HG02623 (cell line): Measurements from ENCODE around the gene LPP.
"Not testable (repeated sequence)": the region's sequence is repeated elsewhere in the genome, so short reads cannot be mapped to it uniquely, and the experiment has no call there.

Source experiments
- ATAC-seq: cut with Tn5 transposase; IDR thresholded peaks from one replicate; pipeline ENCODE4 v1.9.1; 2021; ENCODE audit warnings: moderate library complexity; ENCODE audit not compliant: unreplicated experiment

Gene LPP, protein sequence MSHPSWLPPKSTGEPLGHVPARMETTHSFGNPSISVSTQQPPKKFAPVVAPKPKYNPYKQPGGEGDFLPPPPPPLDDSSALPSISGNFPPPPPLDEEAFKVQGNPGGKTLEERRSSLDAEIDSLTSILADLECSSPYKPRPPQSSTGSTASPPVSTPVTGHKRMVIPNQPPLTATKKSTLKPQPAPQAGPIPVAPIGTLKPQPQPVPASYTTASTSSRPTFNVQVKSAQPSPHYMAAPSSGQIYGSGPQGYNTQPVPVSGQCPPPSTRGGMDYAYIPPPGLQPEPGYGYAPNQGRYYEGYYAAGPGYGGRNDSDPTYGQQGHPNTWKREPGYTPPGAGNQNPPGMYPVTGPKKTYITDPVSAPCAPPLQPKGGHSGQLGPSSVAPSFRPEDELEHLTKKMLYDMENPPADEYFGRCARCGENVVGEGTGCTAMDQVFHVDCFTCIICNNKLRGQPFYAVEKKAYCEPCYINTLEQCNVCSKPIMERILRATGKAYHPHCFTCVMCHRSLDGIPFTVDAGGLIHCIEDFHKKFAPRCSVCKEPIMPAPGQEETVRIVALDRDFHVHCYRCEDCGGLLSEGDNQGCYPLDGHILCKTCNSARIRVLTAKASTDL

DNA sequence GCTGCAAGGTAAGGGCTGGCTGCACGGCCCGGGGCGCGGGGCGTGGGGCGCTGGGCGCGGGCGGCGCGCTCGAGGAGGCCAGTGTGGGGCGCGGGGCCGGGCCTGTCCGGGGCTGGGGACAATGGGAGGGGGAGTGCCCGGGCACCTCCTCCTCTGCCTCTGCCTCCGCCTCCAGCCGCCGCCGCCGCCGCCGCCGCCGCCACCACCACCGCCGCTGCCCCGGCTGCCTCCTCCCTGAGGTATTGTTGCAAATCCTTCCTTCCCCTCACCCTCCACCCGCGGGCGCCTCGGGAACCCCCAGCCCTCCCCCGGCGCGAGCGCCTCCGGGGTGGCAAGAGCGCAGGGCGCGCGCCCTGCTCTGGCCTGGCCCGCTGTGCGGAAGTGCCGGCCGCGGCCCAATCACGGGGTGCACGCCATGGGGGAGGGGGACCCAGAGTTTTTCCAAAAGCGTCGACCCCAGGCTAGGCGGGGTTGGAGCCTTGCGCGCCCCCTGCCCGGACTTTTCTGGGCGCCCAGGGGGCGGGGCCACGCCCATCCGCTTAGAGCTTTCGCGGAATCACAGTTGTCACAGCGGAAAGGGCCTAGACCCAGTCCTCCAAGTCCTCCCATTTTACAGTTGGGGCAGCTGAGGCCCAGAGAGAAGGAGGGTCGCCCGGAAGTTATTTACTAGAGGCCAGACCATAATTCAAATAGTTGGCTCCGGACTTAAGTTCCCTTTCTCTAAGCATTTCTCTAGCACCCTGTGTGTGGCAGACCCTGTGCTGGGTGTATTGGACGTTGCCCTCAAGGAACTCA is at the start of gene LPP:
Gene LPP (plus strand): TSS at position 144 of the 795 bp plus-strand sequence. CDS start 251,964 bp downstream, outside the sequence.
- ATAC-seq = peak; percentile 71

DNA sequence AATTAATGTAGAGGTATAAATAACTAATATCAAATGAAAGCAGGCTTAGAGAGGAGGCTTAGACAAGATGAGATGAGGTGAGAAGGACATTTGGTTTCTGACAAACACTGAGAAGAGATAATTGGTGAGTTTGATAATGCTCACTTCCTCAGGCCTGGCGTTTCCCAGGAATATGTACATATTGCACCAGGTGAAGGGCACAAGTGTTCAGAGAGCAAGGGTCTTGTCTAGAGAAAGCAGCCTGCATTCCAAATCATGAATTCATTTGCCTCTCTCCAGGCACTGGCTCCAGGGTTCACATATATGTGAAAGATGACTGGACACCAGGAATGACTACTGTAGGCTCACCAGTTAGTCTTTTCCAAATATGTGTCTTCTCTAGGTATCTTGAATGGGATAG is 48.0 kb upstream of the LPP start:
- no peak for ATAC-seq

DNA sequence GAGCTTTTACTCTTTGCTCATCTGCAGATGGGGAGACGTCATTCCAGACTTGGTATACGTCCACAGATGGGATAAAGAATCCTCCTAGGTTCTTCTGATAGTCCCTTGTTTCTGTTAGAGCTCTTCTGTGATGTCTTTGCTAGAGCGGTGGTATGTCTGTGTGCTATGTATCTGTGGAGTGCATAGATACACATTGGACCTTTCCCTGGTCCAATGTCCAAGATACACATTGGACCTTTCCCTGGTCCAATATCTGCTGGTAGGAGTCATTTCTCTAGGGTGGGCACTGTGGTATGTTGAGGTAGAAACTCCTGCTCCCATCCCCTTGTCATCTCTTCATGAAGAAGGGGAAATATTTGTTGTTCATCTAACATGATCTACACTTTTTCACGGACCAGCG is 47.5 kb upstream of the LPP start:
- ATAC-seq = no peak

DNA sequence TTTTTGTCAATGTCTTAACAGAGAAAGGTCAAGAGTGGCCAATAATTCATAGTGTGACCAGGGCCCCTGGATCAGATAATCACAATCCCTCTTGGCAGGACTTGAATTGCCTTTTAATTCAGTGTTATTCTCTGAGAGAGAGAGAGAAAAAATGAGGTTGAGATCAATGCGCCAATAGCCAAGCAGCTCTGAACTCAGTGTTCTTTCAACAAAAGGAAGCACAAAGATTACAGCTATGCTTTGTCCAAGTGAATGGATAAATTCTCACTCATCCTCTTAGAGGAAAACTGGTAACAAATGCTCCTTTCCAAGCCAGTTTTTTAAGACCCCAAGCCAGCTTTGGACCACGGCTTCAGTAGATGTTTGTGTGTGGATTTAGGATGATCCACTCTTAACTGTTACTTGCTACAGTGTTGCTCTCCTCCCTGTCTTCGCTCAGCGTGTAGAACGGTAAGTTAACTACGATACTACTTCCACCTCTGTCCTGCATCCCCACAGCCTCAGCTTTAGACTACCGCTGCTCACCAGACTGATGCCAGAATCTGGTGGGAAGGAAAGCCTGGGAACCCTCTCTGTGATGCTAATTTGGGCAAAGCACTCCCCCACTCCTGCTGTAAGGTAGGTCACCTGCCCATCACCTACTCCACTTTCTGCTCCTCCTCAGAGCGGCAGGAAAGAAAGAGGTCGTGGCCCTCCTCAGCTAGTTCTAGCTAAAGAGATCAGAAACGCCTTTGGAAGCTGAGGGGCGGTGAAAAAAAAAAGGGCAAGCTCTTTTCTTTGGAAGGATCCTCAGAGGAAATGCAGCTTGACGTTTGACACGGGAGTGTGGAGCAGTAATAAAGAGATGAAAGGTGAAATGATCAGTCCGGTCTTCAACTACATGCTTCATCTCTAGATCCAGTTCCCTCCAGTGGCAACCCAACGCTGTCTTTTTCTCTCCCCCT is 46.8 kb upstream of the LPP start:
- ATAC-seq = no peak

DNA sequence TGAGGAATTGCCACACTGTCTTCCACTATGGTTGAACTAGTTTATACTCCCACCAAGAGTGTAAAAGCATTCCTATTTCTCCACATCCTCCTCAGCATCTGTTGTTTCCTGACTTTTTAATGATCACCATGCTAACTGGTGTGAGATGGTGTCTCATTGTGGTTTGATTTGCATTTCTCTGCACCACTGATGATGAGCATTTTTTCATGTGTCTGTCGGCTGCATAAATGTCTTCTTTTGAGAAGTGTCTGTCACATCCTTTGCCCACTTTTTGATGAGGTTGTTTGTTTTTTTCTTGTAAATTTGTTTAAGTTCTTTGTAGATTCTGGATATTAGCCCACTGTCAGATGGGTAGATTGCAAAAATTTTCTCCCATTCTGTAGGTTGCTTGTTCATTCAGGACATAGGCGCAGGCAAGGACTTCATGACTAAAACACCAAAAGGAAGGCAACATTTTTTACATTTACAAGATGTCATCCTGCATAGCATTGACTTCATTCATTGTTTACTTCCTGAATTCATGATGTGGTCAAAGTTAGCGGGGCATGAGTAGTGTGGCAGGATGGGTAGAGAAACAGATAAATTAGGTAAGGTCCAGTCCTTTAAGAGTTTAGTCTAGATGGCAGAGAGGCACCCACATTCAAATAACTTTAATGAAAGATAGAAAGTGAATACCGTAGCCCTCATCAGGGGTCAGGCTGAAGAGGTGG is 45.1 kb upstream of the LPP start:
- ATAC-seq = no peak

DNA sequence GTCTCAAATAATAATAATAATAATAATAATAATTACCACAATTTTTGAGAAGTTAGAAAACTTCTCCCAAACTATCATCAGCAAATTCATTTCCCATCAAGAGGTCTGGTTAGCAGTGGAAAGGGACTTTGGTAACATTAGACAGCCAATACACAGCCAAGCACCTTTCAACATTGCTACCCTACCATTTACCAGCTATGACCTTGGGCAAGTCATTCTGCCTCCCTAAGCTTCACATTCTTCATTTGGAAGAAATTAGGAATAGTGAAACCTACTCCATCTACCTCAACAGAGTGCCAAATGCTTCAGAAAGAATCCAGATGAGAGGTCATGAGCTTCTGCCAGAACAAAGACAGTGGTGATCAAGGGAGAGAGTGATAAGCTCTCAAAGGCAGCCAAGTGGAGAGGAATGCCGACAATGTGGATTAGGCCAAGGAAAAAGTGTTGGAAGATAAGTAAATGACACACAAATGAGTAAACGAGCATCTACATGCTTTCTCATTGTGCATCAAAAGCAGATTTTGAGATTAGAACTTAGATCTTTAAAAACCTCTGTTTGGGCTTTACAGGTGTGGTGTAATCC is 42.9 kb upstream of the LPP start:
- ATAC-seq = no peak

DNA sequence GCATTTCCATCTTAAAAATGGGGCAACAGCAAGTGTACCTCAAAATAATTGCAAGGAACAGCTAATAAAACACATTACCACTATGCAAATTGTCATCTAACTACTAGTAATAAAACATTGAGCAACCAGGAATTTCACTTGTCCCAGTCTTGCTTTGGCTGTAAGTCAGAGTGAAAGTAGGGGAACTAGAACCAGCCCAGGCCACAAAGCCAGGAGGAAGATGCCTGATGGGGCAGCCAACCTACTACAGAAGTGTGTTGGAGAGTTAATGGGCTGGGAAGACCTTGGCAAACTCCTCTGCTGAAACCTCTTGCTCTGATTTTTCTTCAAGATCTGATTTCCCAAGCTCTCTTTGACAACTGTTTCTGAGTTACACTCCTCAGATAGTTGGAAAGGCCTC is 40.2 kb upstream of the LPP start:
- no peak for ATAC-seq

DNA sequence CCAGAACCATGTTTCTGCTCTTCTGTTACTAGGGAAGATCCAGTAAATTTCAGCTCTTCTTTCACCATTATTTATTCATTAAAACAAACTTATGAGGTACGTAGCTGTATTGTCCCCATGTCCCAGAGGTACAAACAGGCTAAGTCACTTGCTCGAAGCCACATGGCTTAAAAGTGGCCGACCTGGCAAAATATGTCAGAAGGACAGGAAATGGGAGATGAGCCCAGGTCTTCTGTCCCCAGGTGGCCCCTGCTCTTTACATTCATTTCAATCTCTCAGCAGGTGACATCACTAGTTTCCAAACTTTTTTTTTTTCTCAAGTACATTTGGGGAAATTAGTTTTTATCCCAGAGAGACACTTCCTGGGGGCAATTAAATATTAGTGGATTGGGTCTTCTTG is 34.1 kb upstream of the LPP start:
- no peak for ATAC-seq

DNA sequence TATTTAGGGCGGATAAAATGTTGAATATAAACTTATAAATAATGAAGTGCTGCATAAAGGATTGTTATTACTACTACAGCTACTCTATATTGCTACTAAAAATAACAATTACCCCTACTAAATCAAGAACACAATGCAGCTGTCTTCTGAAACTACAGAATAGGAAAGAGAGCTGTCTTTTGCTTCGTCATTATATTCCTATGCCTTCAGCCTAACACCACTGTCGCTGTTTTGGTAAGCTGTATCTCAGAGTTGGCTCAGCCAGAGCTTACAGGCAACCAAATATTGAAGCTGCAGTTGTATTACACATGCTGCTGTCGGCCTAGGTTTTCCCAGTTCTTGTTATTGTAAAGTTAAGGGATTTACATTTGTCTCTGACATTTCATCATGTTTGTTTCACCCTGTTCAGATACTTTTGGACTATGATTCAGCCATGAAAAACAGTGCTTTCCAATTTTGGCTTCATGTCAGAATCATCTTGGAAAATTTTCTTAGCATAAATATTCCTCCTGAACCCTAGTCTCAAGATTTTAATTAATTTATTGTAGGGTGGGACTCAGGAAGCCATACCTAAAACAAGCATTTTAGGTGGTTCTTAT is 31.3 kb upstream of the LPP start:
- ATAC-seq = no peak

DNA sequence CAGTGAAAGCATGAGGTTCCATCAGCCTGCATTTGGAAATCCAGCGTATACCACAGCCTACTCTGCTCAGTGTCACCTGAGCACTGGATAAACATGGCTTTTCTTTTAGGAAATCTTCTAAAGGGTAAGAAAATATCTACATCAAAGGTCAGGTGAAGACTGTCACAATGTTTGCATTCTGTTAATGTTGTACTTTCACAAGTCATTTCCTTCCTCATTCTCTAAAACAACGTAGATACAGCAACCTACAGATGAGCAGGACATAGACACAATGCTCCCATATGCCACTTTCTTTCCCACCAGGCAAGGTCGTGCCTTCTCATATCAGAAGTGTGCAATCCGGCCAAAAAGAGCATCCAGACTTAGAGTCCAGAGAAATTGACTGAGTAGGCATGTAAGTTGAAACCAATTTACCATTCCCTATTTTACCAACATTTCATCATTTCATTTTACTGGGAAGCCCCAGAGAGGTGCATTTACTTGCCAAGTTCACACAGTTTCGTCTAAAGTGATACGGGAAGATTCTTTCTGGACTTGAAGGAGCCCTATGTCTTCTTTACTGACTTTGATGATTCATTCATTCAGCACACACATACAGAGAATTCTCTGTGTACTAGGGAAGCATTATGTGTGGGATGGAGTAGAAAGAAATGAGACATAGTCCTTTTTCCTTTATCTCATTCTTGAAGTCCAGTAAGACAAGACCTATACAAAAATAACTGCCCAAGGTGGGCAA is 30.6 kb upstream of the LPP start:
- ATAC-seq = no peak

DNA sequence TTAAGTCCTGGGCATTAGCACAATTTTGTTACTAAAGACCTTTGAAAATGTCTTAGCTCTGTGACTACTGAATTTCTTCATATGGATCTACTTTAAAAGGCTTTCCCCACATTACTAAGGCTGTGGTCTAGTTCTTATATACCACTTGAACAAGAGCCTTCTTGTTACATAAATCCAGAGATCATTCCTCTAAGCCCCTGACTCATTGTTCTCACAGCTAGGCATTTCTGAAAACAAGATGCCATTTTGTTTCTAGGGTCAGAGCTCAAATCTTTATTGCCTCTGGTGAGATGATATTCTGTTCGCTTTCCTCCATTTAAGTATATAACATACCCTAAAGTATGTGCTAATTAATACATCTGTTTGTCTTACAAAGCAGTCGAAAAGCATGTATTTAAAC is 29.8 kb upstream of the LPP start:
- no peak for ATAC-seq

DNA sequence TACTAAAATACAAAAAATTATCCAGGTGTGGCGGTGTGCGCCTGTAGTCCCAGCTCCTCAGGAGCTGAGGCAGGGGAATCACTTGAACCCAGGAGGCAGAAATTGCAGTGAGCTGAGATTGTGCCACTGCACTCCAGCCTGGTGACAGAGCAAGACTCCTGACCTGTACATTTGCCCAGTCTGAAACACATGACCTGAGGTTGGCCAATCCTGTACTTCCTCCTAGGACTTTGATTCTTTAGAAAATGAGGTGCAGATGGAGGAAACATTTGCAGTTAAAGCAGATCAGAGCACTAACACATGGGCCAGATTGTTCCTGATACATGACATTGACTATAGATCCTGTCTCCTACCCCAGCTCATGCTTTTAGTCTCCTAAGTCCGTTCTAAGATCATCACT is 28.9 kb upstream of the LPP start:
- ATAC-seq = no peak

DNA sequence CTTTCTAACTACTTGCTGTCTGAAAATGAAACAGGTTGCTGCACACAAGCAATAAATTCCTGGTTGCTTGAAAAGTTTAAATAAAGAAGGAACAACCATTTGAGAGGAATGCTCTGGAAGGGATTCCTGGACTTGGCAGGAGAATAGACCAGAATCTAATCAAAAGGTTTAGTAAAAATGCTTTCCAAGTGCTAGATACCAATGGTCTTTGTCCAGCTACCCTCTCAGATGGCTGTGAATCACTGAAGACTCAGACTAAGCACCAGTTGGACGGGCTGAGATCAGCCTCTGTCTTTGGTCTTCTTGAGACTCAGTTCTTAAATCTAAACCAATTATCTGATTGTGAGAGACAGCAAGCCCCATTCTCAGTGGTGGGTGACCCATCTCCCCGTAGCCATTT is 27.7 kb upstream of the LPP start:
- no peak for ATAC-seq

DNA sequence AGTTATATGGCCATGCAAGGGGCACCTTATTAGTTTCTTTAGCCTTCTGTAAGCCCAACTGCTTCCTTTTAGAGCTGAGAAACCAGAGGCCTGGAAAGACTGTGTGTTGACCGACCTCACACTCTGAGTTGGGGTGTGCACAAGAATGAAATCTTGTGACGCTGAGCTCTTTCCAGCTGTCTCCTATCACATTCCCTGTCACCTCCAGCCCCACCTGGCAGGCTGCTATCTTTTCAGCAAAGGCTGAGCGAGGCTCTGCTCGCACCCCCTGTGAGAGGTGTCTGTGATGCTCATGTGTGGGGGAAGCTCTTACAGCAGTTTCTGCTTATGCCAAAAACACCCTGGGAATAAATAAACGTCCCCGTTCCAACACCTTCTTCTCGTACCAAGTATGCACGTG is 27.0 kb upstream of the LPP start:
- no peak for ATAC-seq

DNA sequence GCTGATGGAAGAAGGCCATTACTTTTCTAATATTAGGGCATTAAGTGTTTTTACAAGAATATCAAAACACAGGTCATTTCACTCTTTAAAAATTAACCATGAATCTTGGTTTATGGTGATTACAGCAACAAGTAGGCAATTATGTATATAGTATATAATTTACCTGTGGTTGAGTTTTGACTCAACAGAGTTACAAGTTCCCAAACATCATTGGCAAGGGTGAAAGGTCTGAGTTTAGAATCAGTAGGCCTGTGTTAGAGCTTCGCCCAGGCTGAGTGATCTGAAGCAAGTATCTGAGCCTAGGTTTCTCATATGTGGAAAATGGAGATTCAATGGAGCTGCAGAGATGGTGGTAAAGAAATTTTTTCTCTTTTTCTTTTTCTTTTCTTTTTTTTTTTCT is 25.1 kb upstream of the LPP start:
- ATAC-seq = no peak

DNA sequence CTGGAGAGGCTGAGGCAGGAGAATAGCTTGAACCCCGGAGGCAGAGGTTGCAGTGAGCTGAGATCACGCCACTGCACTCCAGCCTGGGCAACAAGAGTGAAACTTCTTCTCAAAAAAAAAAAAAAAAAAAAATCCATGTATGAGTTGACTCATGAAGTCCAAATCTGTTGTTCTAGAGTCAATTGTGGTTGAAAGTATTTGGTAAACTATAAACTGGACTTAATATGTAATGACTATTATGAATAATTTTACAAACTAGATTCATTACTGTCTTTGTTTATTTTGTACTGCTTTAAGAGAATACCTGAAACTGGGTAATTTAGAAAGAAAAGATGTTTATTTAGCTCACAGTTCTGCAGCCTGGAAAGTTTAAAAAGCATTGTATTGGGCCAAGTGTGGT is 22.9 kb upstream of the LPP start:
- not testable (repeated sequence) for ATAC-seq

DNA sequence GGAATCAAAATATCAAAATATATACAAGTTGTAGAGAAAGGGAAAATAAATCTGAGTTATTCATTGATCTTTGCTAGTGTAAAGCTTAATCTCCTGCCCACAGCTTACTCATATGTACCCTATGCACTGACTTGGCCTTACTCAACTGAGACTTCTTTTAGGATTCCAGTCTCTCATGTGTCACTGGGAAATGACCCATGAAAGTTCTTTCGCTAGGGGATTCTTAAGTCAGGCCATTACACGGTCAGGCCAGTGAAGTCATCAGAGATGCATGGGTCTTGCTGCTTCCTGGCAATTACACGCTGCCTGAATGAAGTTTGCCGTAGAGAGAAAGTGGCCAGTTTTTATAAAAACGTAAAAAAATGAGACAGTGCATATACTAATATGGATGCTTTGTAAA is 20.7 kb upstream of the LPP start:
- ATAC-seq = no peak

DNA sequence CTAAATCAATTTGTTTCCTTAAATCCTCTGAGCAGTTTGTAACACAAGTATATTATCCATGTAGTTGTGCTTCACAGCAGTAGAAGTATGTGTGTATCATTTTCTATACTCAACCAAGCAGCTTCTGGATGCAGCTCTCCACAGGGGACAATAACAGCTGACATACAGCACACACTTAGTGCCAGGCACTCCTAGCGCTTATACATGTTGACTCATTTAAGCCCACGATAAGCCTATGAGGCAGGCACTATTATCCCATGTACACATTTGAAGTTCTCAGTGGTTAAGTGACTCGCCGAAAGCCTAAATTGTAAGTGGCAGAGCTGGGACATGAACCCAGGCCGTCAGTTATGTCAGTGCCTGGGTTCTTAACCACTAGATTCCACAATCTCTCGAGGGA is 20.3 kb upstream of the LPP start:
- no peak for ATAC-seq

DNA sequence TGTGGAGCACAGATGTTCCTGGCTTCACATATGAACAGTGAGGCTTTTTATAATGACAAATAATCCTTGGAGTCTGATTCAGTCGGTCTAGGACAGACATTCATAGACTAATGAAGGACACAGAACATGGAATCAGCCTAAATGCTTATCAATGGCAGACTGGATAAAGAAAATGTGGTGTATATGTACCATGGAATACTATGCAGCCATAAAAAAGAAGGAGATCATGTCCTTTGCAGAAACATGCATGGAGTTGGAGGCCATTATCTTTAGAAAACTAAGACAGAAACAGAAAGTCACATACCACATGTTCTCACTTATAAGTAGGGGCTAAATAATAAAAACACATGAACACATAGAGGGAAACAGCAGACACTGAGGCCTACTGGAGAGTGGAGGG is 19.9 kb upstream of the LPP start:
- ATAC-seq = no peak
